Prostate gland (tissue), 2 donors: ENCODE measurements around the gene DACT2.

Source experiments
- POLR2AphosphoS5 ChIP-seq: sonication (generic); formaldehyde crosslinking; IDR thresholded peaks from one replicate; pipeline ENCODE4 v1.6.1; 2017; ENCODE audit warnings: antibody characterized with exemption
- TF ChIP-seq, protein P1 (sequence below), 4 experiments: fragments of 200-600 bp in 2 of 4; fragments of 450-650 bp in 2 of 4; sonication (generic) in 2 of 4; IDR thresholded peaks; 1 replicate in 3 of 4; 2 replicates in 1 of 4; pipeline ENCODE4 v1.5.1; 2016 to 2019; ENCODE audit warnings: antibody characterized with exemption in 4 of 4, mild to moderate bottlenecking in 2 of 4, moderate library complexity in 2 of 4

GRCh38 chr6:168314948-168315347, 4.6 kb downstream of the DACT2 start:
- TF ChIP-seq, protein P1, sequence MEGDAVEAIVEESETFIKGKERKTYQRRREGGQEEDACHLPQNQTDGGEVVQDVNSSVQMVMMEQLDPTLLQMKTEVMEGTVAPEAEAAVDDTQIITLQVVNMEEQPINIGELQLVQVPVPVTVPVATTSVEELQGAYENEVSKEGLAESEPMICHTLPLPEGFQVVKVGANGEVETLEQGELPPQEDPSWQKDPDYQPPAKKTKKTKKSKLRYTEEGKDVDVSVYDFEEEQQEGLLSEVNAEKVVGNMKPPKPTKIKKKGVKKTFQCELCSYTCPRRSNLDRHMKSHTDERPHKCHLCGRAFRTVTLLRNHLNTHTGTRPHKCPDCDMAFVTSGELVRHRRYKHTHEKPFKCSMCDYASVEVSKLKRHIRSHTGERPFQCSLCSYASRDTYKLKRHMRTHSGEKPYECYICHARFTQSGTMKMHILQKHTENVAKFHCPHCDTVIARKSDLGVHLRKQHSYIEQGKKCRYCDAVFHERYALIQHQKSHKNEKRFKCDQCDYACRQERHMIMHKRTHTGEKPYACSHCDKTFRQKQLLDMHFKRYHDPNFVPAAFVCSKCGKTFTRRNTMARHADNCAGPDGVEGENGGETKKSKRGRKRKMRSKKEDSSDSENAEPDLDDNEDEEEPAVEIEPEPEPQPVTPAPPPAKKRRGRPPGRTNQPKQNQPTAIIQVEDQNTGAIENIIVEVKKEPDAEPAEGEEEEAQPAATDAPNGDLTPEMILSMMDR (IDR thresholded peaks at IDR 0.05), result peak; percentile 17 to 67 (median 38)
- peak; percentile 87 for TF ChIP-seq POLR2AphosphoS5
